ENCODE measurements around the gene KLRF1. TPM values are rescaled to one million over a fixed set of nuclear protein-coding genes. Genes with fewer than 3 reads are reported as not detected.
A peak's percentile ranks its signal among the peaks of the same experiment; 100 is the strongest.

The KLRF1 gene
- total RNA-seq, 5 donors from 2014 or later (not counting 1 experiment from before 2014, with no cell fraction given): 0.35 to 24.8 (median 0.95) TPM

- ChIA-PET POLR2A (interaction anchor here (0.5 to 1.1 kb wide), 4 partner anchors 11 to 32 kb away, joined by 4 to 5 read pairs (median 5); partner anchors contain the start of gene CD69 (in 1 of the 2)), CTCF (interaction anchor here in 1 of 2 donors (0.5 to 0.9 kb wide), 4 partner anchors 9 to 35 kb away, joined by 3 to 4 read pairs (median 3); no protein-coding TSS in a partner anchor)
- no peaks in the 10 kb centered on the region for H3K9me3 Mint-ChIP-seq
- WGBS (ENCODE audit: insufficient coverage): 100% methylated on average over 1 of the region's 3 CpGs
- DNase-seq (no peak), ATAC-seq (replicated peaks in 1 of 4) (no peak)
- H3K4me3 Mint-ChIP-seq: no peak overlapping the region
- peaks cover 43 to 54% (median 51%) of the 10 kb centered on the region in 3 donors for H3K4me1 Mint-ChIP-seq
- Histone ChIP-seq H3K4me3 (ENCODE audit: control insufficient read depth in 1 of 2, extremely low read depth in 1 of 2, low read length in 1 of 2) (no peak overlapping the region), H3K27ac (ENCODE audit: low read length) (no peak overlapping the region), H3K36me3 (ENCODE audit: control insufficient read depth in 2 of 2, extremely low read depth in 1 of 2, insufficient read depth in 1 of 2, low read length in 1 of 2) (no peaks in the 10 kb centered on the region), H3K4me1 (ENCODE audit: control insufficient read depth in 1 of 2, extremely low read depth in 1 of 2, insufficient read depth in 2 of 2, low read length in 2 of 2) (peaks cover 5 to 13% of the 10 kb centered on the region in 2 experiments), H3K27me3 (replicated peaks in 1 of 2; ENCODE audit: control insufficient read depth in 2 of 2, extremely low read depth in 1 of 2, insufficient read depth in 2 of 2, low read length in 1 of 2) (no peaks in the 10 kb centered on the region), H3K9me3 (no peaks in the 10 kb centered on the region)
- H3K27ac Mint-ChIP-seq: no peak overlapping the region
- no peaks in the 10 kb centered on the region for H3K27me3 Mint-ChIP-seq
- no peaks in the 10 kb centered on the region for H3K36me3 Mint-ChIP-seq
Observed at GRCh38 chr12:9784816-9785215, 42.5 kb upstream of the KLRF1 start.

GRCh38 chr12:9786726-9787717 is 40.3 kb upstream of the KLRF1 start:
- Histone ChIP-seq H3K36me3 (ENCODE audit: control insufficient read depth in 2 of 2, extremely low read depth in 1 of 2, insufficient read depth in 1 of 2, low read length in 1 of 2) (no peaks in the 10 kb centered on the region), H3K9me3 (no peaks in the 10 kb centered on the region), H3K27me3 (replicated peaks in 1 of 2; ENCODE audit: control insufficient read depth in 2 of 2, extremely low read depth in 1 of 2, insufficient read depth in 2 of 2, low read length in 1 of 2) (no peaks in the 10 kb centered on the region), H3K4me3 (ENCODE audit: control insufficient read depth in 1 of 2, extremely low read depth in 1 of 2, low read length in 1 of 2) (no peak overlapping the region), H3K27ac (ENCODE audit: low read length) (no peak overlapping the region), H3K4me1 (ENCODE audit: control insufficient read depth in 1 of 2, extremely low read depth in 1 of 2, insufficient read depth in 2 of 2, low read length in 2 of 2) (peaks cover 0 to 9% of the 10 kb centered on the region in 2 experiments)
- H3K27ac Mint-ChIP-seq: no peak overlapping the region
- peak overlapping the region in 1 of 3 donors; percentile 25 for H3K4me3 Mint-ChIP-seq
- no peak for ATAC-seq (replicated peaks in 1 of 4)
- H3K9me3 Mint-ChIP-seq: no peaks in the 10 kb centered on the region
- ChIA-PET POLR2A (no interaction called here), CTCF (no interaction called here)
- no CpG with 5 or more reads among the region's 6 CpGs for WGBS (ENCODE audit: insufficient coverage)
- no peaks in the 10 kb centered on the region for H3K27me3 Mint-ChIP-seq
- peaks cover 27 to 46% (median 32%) of the 10 kb centered on the region in 3 donors for H3K4me1 Mint-ChIP-seq
- DNase-seq: no peak
- no peaks in the 10 kb centered on the region for H3K36me3 Mint-ChIP-seq

GRCh38 chr12:9792185-9792900 is 34.9 kb upstream of the KLRF1 start:
- ATAC-seq (replicated peaks in 1 of 4) (no peak), DNase-seq (no peak)
- CTCF ChIA-PET: interaction anchor here (0.6 to 1.1 kb wide), 4 partner anchors 21 to 780 kb away, joined by 3 to 5 read pairs (median 4); no protein-coding TSS in a partner anchor
- Histone ChIP-seq H3K4me3 (ENCODE audit: control insufficient read depth in 1 of 2, extremely low read depth in 1 of 2, low read length in 1 of 2) (no peak overlapping the region), H3K9me3 (no peaks in the 10 kb centered on the region), H3K27ac (ENCODE audit: low read length) (no peak overlapping the region), H3K36me3 (ENCODE audit: control insufficient read depth in 2 of 2, extremely low read depth in 1 of 2, insufficient read depth in 1 of 2, low read length in 1 of 2) (no peaks in the 10 kb centered on the region), H3K4me1 (ENCODE audit: control insufficient read depth in 1 of 2, extremely low read depth in 1 of 2, insufficient read depth in 2 of 2, low read length in 2 of 2) (peaks cover 6 to 44% of the 10 kb centered on the region in 2 experiments), H3K27me3 (replicated peaks in 1 of 2; ENCODE audit: control insufficient read depth in 2 of 2, extremely low read depth in 1 of 2, insufficient read depth in 2 of 2, low read length in 1 of 2) (no peaks in the 10 kb centered on the region)
- Mint-ChIP-seq H3K4me3 (no peak overlapping the region), H3K4me1 (peaks cover 60 to 78% (median 62%) of the 10 kb centered on the region in 3 donors), H3K27me3 (no peaks in the 10 kb centered on the region), H3K36me3 (no peaks in the 10 kb centered on the region), H3K27ac (no peak overlapping the region), H3K9me3 (no peaks in the 10 kb centered on the region)
- WGBS (ENCODE audit: insufficient coverage): no CpG with 5 or more reads among the region's 2 CpGs
- POLR2A ChIA-PET: interaction anchor here in 1 of 2 donors (0.7 to 0.8 kb wide), 2 partner anchors 32 to 34 kb away, joined by 4 to 6 read pairs; no protein-coding TSS in a partner anchor

- H3K4me3 ChIP-seq (ENCODE audit: control insufficient read depth in 1 of 2, extremely low read depth in 1 of 2, low read length in 1 of 2): no peak overlapping the region
Observed at GRCh38 chr12:9792961-9793617, 34.2 kb upstream of the KLRF1 start.

GRCh38 chr12:9793779-9794395 is 33.4 kb upstream of the KLRF1 start:
- ChIA-PET CTCF (interaction anchor here (1.3 to 8.2 kb wide), 5 partner anchors 21 to 44 kb away, joined by 4 to 311 read pairs (median 6); no protein-coding TSS in a partner anchor), POLR2A (interaction anchor here (0.6 to 7.0 kb wide), 6 partner anchors 20 to 42 kb away, joined by 3 to 80 read pairs (median 8); partner anchors contain the start of gene CD69 (in 2 of the 2))
- no peaks in the 10 kb centered on the region for H3K27me3 ChIP-seq (replicated peaks in 1 of 2; ENCODE audit: control insufficient read depth in 2 of 2, extremely low read depth in 1 of 2, insufficient read depth in 2 of 2, low read length in 1 of 2)
- no peaks in the 10 kb centered on the region for H3K27me3 Mint-ChIP-seq
- DNase-seq (peak in 1 of 35 experiments; percentile 41), ATAC-seq (replicated peaks in 1 of 4) (peak in 1 of 4 experiments; percentile 44)
- H3K4me1 Mint-ChIP-seq: peaks cover 54 to 75% (median 56%) of the 10 kb centered on the region in 3 donors
- H3K9me3 Mint-ChIP-seq: no peaks in the 10 kb centered on the region
- peak overlapping the region in 2 of 3 donors; percentile 43 to 66 for H3K4me3 Mint-ChIP-seq
- peak overlapping the region; percentile 20 to 68 for H3K27ac Mint-ChIP-seq
- H3K4me3 ChIP-seq (ENCODE audit: control insufficient read depth in 1 of 2, extremely low read depth in 1 of 2, low read length in 1 of 2): no peak overlapping the region
- peak overlapping the region; percentile 38 for H3K27ac ChIP-seq (ENCODE audit: low read length)
- peaks cover 10 to 44% of the 10 kb centered on the region in 2 experiments for H3K4me1 ChIP-seq (ENCODE audit: control insufficient read depth in 1 of 2, extremely low read depth in 1 of 2, insufficient read depth in 2 of 2, low read length in 2 of 2)
- no peaks in the 10 kb centered on the region for H3K9me3 ChIP-seq
- no peaks in the 10 kb centered on the region for H3K36me3 ChIP-seq (ENCODE audit: control insufficient read depth in 2 of 2, extremely low read depth in 1 of 2, insufficient read depth in 1 of 2, low read length in 1 of 2)
- WGBS (ENCODE audit: insufficient coverage): no CpG with 5 or more reads among the region's 8 CpGs
- H3K36me3 Mint-ChIP-seq: no peaks in the 10 kb centered on the region

More at GRCh38 chr12:9792961-9793617, 34.2 kb upstream of the KLRF1 start:
- H3K27ac ChIP-seq (ENCODE audit: low read length): no peak overlapping the region
- H3K36me3 ChIP-seq (ENCODE audit: control insufficient read depth in 2 of 2, extremely low read depth in 1 of 2, insufficient read depth in 1 of 2, low read length in 1 of 2): no peaks in the 10 kb centered on the region
- Mint-ChIP-seq H3K4me3 (peak overlapping the region in 1 of 3 donors; percentile 66), H3K27me3 (no peaks in the 10 kb centered on the region), H3K4me1 (peaks cover 56 to 78% (median 58%) of the 10 kb centered on the region in 3 donors), H3K9me3 (no peaks in the 10 kb centered on the region), H3K27ac (peak overlapping the region in 1 of 2 donors; percentile 20), H3K36me3 (no peaks in the 10 kb centered on the region)
- DNase-seq (no peak), ATAC-seq (replicated peaks in 1 of 4) (no peak)
- CTCF ChIA-PET: interaction anchor here (0.6 to 1.1 kb wide), 4 partner anchors 21 to 780 kb away, joined by 3 to 5 read pairs (median 4); no protein-coding TSS in a partner anchor
- POLR2A ChIA-PET: interaction anchor here in 1 of 2 donors (0.7 to 0.8 kb wide), 2 partner anchors 33 to 35 kb away, joined by 4 to 6 read pairs; no protein-coding TSS in a partner anchor
- peaks cover 10 to 44% of the 10 kb centered on the region in 2 experiments for H3K4me1 ChIP-seq (ENCODE audit: control insufficient read depth in 1 of 2, extremely low read depth in 1 of 2, insufficient read depth in 2 of 2, low read length in 2 of 2)
- no peaks in the 10 kb centered on the region for H3K27me3 ChIP-seq (replicated peaks in 1 of 2; ENCODE audit: control insufficient read depth in 2 of 2, extremely low read depth in 1 of 2, insufficient read depth in 2 of 2, low read length in 1 of 2)
- H3K9me3 ChIP-seq: no peaks in the 10 kb centered on the region
- no CpG with 5 or more reads among the region's 2 CpGs for WGBS (ENCODE audit: insufficient coverage)
